NB4 (cell line): ENCODE data around the gene NLRP14.

Experiments used
- CTCF ChIP-seq: IDR thresholded peaks from one replicate; pipeline ENCODE4 v1.5.1; 2012; ENCODE audit warnings: low read depth, low read length
- MAX ChIP-seq: IDR thresholded peaks from 2 replicates; pipeline ENCODE4 v1.6.1; 2011; ENCODE audit warnings: low read depth, low read length
- MYC ChIP-seq: IDR thresholded peaks from 2 replicates; pipeline ENCODE4 v1.6.1; 2011; ENCODE audit warnings: low read depth, low read length
- POLR2A ChIP-seq: IDR thresholded peaks from 2 replicates; pipeline ENCODE4 v1.6.1; 2011; ENCODE audit warnings: mild to moderate bottlenecking; ENCODE audit not compliant: insufficient read length; ENCODE audit errors: extremely low read depth

- TF ChIP-seq CTCF: no peak
- TF ChIP-seq POLR2A: no peak
- TF ChIP-seq MAX: no peak
- TF ChIP-seq MYC: no peak
Observed at GRCh38 chr11:7032692-7033091, 12.4 kb downstream of the NLRP14 start.
